NB4 (cell line): ENCODE data around the gene SYCP3.

Source experiments
- DNase-seq: peaks from one replicate; pipeline ENCODE4 v3.0.0; 2010; ENCODE audit warnings: low read depth
- H3K4me3 ChIP-seq: one replicate; pipeline ENCODE4 v1.5.1; 2011; ENCODE audit warnings: mild to moderate bottlenecking, low read depth, low read length, moderate library complexity
- CTCF ChIP-seq: IDR thresholded peaks from one replicate; pipeline ENCODE4 v1.5.1; 2012; ENCODE audit warnings: low read depth, low read length
- MAX ChIP-seq: IDR thresholded peaks from 2 replicates; pipeline ENCODE4 v1.6.1; 2011; ENCODE audit warnings: low read depth, low read length
- MYC ChIP-seq: IDR thresholded peaks from 2 replicates; pipeline ENCODE4 v1.6.1; 2011; ENCODE audit warnings: low read depth, low read length
- POLR2A ChIP-seq: IDR thresholded peaks from 2 replicates; pipeline ENCODE4 v1.6.1; 2011; ENCODE audit warnings: mild to moderate bottlenecking; ENCODE audit not compliant: insufficient read length; ENCODE audit errors: extremely low read depth

Gene SYCP3

GRCh38 chr12:101697930-101698799, 41.1 kb downstream of the SYCP3 start:
- peak; percentile 87 for DNase-seq
- peak overlapping the region; percentile 77 for H3K4me3 ChIP-seq
- TF ChIP-seq MYC, result no peak
- no peak for TF ChIP-seq POLR2A
- no peak for TF ChIP-seq CTCF
- TF ChIP-seq MAX, result no peak

GRCh38 chr12:101697197-101697929, 41.9 kb downstream of the SYCP3 start, which contains the start of gene CHPT1:
Gene CHPT1, plus strand, starts transcription at chr12:101697640. Its CDS starts 222 bp downstream, at chr12:101697862.
- H3K4me3 ChIP-seq, result peak within 1 kb of the TSS; percentile 77
- peak; percentile 98 for DNase-seq
- TF ChIP-seq CTCF (no peak), MAX (peak; percentile 78), POLR2A (peak; percentile 78), MYC (peak; percentile 66; the same call in 1 of the 2 replicates)

- peak; percentile 95 for DNase-seq
- TF ChIP-seq MAX, result peak; percentile 96
- TF ChIP-seq MYC, result peak; percentile 97
- no peak for TF ChIP-seq CTCF
- peak overlapping the region; percentile 74 for H3K4me3 ChIP-seq
Measured at GRCh38 chr12:101696251-101697196, 42.7 kb downstream of the SYCP3 start.

GRCh38 chr12:101695706-101696105, 43.6 kb downstream of the SYCP3 start:
- TF ChIP-seq CTCF, result no peak
- TF ChIP-seq MYC, result no peak
- TF ChIP-seq MAX, result no peak
- no peak for TF ChIP-seq POLR2A
- no peak overlapping the region for H3K4me3 ChIP-seq
- DNase-seq, result peak; percentile 35

- no peak overlapping the region for H3K4me3 ChIP-seq
- DNase-seq, result no peak
- no peak for TF ChIP-seq CTCF
- TF ChIP-seq MAX, result no peak
- no peak for TF ChIP-seq MYC
- TF ChIP-seq POLR2A, result no peak
Measured at GRCh38 chr12:101694986-101695385, 44.3 kb downstream of the SYCP3 start.
